HL-60 (cell line): ENCODE measurements around the gene ATP8A1.

Experiments used
- CTCF ChIP-seq: IDR thresholded peaks from one replicate; pipeline ENCODE4 v1.5.1; 2011; ENCODE audit warnings: low read length, control low read depth, inconsistent platforms; ENCODE audit not compliant: insufficient read depth
- POLR2AphosphoS5 ChIP-seq: IDR thresholded peaks from 2 replicates; pipeline ENCODE4 v1.6.1; 2012; ENCODE audit warnings: low read depth
- REST ChIP-seq: IDR thresholded peaks from 2 replicates; pipeline ENCODE4 v1.6.1; 2012; ENCODE audit warnings: low read depth; ENCODE audit not compliant: insufficient replicate concordance
- SPI1 ChIP-seq: IDR thresholded peaks from 2 replicates; pipeline ENCODE4 v1.6.1; 2012; ENCODE audit warnings: low read depth, mild to moderate bottlenecking, borderline replicate concordance

- no peak for TF ChIP-seq POLR2AphosphoS5
- no peak for TF ChIP-seq CTCF
- no peak for TF ChIP-seq SPI1
- no peak for TF ChIP-seq REST
These were observed 182.5 kb downstream of the ATP8A1 start for GRCh38 chr4:42474406-42474805.
